ENCODE measurements around the gene CCSER1.

- TF ChIP-seq CTCF (IDR thresholded peaks at IDR 0.05) (no peak), POLR2A (IDR thresholded peaks at IDR 0.05) (no peak), EP300 (IDR thresholded peaks at IDR 0.05) (no peak)
These were observed 1321.6 kb downstream of the CCSER1 start for GRCh38 chr4:91448668-91449330.
